HFF-Myc (cell line): ENCODE data around the gene CCDC172.

Experiments used
- DNase-seq: peaks from one replicate; pipeline ENCODE4 v3.0.0-alpha.2; 2011; ENCODE audit warnings: low read depth; ENCODE audit errors: extremely low read depth
- H3K4me3 ChIP-seq: replicated peaks from 2 replicates; pipeline ENCODE4 v1.5.1; 2011; ENCODE audit warnings: low read depth, mild to moderate bottlenecking, control low read depth, low read length
- TF ChIP-seq, protein P1 (sequence below): IDR thresholded peaks from 2 replicates; pipeline ENCODE4 v1.5.1; 2012; ENCODE audit warnings: mild to moderate bottlenecking, low read depth, low read length, control low read depth; ENCODE audit errors: missing control alignments

CCDC172 gene

DNA sequence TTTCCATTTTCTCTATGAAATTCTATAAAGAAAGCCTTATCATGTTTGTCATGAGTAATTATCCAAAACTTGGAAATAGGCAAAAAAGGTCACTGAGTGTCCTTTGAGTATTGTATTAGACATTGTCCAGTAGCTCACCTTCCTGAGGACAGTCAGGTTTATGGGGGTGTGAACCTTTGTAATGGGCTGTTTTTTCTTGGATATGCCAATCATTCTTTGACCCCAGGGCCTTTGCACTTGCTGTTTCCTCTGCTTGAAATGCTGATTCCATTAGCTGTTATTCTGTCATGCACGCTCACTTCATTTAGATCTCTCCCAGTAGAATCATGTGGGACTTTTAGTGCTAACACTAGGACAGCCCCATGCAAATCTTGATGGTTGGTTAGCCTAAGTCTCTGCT is 4.9 kb downstream of the CCDC172 start:
- H3K4me3 ChIP-seq = no peak overlapping the region
- TF ChIP-seq, protein P1, sequence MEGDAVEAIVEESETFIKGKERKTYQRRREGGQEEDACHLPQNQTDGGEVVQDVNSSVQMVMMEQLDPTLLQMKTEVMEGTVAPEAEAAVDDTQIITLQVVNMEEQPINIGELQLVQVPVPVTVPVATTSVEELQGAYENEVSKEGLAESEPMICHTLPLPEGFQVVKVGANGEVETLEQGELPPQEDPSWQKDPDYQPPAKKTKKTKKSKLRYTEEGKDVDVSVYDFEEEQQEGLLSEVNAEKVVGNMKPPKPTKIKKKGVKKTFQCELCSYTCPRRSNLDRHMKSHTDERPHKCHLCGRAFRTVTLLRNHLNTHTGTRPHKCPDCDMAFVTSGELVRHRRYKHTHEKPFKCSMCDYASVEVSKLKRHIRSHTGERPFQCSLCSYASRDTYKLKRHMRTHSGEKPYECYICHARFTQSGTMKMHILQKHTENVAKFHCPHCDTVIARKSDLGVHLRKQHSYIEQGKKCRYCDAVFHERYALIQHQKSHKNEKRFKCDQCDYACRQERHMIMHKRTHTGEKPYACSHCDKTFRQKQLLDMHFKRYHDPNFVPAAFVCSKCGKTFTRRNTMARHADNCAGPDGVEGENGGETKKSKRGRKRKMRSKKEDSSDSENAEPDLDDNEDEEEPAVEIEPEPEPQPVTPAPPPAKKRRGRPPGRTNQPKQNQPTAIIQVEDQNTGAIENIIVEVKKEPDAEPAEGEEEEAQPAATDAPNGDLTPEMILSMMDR = no peak
- DNase-seq = no peak

DNA sequence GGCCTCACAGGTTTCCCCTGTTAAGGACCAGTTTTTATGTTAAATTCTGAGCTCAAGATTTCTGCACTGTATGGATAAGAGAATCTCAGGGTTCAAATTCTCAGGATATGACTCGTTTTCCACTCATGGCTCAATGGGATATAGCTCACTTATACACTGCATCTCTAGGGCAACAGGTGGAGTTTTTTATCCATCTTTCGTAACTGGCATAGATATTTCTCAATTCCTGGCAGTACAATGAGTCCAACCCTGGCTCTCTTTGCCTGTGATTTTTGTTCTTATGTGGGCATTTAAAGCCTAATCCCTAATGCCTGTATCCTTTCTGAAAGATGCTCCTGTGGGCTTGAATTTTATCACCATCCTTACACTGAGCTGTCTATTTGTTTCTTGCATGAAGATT is 7.6 kb downstream of the CCDC172 start:
- TF ChIP-seq, protein P1 = no peak
- DNase-seq = no peak
- no peak overlapping the region for H3K4me3 ChIP-seq

DNA sequence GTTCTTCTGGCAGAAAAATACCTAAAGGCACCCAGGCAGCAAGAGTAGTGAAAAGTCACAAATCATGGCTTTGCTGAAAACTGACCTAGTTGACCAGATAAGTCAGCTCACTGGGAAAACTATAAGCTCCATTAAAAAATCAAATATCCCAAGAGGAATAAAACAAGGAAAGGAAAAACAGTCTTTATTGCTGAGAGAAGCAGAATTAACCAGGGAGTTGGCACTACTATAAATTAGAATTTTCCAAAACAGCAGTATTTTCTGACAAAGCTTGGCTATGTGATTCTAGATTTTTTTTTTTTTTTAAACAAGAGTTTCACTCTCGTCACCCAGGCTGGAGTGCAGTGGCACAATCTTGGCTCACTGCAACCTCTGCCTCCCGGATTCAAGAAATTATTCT is 12.6 kb downstream of the CCDC172 start:
- H3K4me3 ChIP-seq = no peak overlapping the region
- TF ChIP-seq, protein P1 = no peak
- DNase-seq = no peak

DNA sequence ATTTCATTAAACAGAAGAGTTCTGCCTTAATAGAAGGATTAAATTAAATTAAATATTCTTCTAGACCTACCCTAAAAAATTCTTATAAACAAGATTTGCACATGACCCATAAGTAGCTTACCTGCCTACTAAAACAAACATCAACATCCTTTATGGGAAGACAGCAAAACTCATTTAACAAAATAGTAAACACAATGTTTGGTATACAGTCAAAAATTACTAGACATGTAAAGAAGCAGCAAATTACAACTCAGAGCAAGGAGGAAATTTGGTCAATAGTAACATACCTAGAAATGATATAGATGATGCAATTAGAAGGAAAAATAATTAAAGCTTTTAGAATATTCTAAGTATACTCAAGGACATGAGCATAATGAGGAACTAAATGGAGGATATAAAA is 27.9 kb downstream of the CCDC172 start:
- TF ChIP-seq, protein P1 = no peak
- no peak for DNase-seq
- H3K4me3 ChIP-seq = no peak overlapping the region

DNA sequence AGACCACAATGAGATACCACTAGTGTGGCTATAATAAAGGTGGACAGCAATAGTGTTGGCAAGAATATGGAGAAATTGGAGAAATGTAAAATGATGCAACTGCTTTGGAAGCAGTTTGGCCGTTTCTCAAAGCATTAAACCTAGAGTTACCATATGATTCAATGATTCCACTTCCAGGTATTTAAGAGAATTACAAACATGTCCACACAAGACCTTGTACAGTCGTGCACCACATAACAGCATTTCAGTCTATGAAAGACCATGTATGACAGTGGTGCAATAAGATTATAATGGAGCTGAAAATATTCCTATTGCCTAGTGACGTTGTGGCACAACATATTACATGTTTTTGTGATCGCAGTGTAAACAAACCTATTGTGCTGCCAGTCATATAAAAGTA is 29.6 kb downstream of the CCDC172 start:
- no peak for DNase-seq

DNA sequence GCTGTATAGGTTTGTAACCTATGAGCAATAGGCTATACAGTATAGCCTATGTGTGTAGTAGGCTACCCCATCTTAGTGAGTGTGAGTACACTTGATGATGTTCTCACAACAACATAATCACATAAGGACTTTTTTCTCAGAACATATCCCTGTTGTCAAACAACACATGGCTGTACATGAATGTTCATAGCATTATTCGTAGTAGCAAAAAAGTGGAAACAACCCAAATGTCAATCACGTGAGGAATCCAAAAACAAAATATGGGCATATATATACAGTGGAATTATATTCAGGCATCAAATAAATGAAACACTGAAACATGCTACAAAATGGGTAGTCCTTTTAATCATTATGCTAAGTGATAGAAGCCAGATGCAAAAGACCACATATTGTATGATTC is 31.1 kb downstream of the CCDC172 start:
- H3K4me3 ChIP-seq = no peak overlapping the region
- no peak for DNase-seq
- TF ChIP-seq, protein P1 = no peak

More for the DNA sequence above, 29.6 kb downstream of the CCDC172 start:
- H3K4me3 ChIP-seq = no peak overlapping the region
- TF ChIP-seq, protein P1 = no peak

DNA sequence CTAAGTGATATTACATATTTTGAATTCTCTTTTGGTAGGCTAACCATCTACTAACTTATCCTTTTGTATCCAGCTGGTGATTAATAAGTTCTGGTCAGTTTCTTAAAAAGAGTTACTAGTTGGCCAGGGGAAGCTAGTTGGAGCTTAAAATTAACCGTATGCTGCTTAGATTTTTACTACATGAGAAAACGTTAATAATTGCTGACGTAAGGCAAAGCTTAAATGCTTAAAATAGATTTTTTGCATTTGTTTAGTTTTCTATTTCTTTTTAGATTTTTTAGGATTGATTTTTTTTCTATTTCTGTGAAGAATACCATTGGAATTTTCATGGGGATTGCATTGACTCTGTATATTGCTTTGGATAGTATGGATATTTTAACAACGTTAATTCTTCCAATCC is 32.6 kb downstream of the CCDC172 start:
- TF ChIP-seq, protein P1 = no peak
- H3K4me3 ChIP-seq = no peak overlapping the region
- no peak for DNase-seq
